ENCODE results near the gene EEF1AKMT3.

Gene EEF1AKMT3

DNA sequence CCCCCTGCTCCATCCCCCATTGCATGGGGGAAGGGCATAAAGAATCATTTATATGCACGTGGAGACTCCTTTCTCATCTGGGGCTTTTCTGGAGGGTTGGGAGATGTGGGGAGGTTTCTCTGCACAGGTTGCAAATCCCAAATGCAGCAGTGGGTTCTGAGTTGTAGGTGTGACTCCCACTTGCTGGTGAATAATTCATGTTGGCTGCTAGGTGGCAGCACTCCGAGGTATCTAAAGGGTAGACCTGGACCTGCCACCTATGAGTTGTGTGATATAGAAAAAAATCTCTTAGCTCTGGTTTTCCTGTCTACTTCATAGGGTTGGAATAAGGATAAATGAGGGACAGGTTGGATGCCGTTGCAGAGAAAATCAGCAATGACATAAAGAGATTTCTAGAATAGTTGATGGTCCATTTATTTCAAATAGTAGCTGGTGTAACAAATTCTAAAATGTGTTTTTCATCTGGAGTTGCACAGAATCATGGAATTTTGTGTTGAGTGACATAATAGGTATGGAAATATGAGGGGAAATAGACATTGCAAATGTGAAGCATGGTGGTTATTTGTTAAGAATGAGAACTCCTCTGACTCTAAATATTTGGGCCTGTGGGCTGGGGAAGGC is 12.9 kb upstream of the EEF1AKMT3 start:
- no peak overlapping the region for H3K27ac ChIP-seq (replicated peaks; ENCODE audit: low read length)
- no peaks in the 10 kb centered on the region for H3K9me3 ChIP-seq (replicated peaks in 1 of 2; ENCODE audit: control insufficient read depth in 2 of 2, insufficient read depth in 1 of 2, low read depth in 1 of 2, low read length in 2 of 2)
- peaks cover 3% of the 10 kb centered on the region for H3K79me1 ChIP-seq (ENCODE audit: low read depth, low read length)
- H3K4me1 ChIP-seq (ENCODE audit: control insufficient read depth in 2 of 2, insufficient read depth in 1 of 2, low read depth in 1 of 2, low read length in 2 of 2) = peaks cover 8 to 9% of the 10 kb centered on the region in 2 donors
- no peak overlapping the region for H2AK5ac ChIP-seq (ENCODE audit: low read depth, low read length)
- no CpG with 5 or more reads among the region's 3 CpGs for WGBS, 2 donors (ENCODE audit: extremely low coverage in 2 of 2, insufficient read length in 2 of 2, insufficient replicate concordance in 1 of 2)
- no peak overlapping the region for H2BK12ac ChIP-seq (ENCODE audit: low read length)
- H3K23ac ChIP-seq (ENCODE audit: low read depth, low read length, poor library complexity) = no peak overlapping the region
- no peak overlapping the region for H2BK5ac ChIP-seq (ENCODE audit: low read length)
- no peak overlapping the region for H4K91ac ChIP-seq (ENCODE audit: low read depth, low read length, poor library complexity)
- no peak overlapping the region for H3K4me3 ChIP-seq (ENCODE audit: low read length in 2 of 2)
- H4K8ac ChIP-seq (ENCODE audit: low read depth, low read length) = no peak overlapping the region
- no peak overlapping the region for H3K14ac ChIP-seq (ENCODE audit: low read length)
- no peak overlapping the region for H3K4me2 ChIP-seq (ENCODE audit: insufficient read depth, low read length, poor library complexity, severe bottlenecking)
- no peak overlapping the region for H3K4ac ChIP-seq (ENCODE audit: low read length)
- no peak overlapping the region for H2BK120ac ChIP-seq (ENCODE audit: low read depth, low read length)
- no peak overlapping the region for H3K18ac ChIP-seq (ENCODE audit: low read length)
- H3K27me3 ChIP-seq (ENCODE audit: control insufficient read depth in 3 of 3, insufficient read depth in 3 of 3, low read depth in 1 of 3, low read length in 3 of 3) = peaks cover 0 to 28% (median 7%) of the 10 kb centered on the region in 3 experiments
- no peak overlapping the region for H2BK15ac ChIP-seq (ENCODE audit: low read length)
- no peak overlapping the region for H3K9ac ChIP-seq (ENCODE audit: low read depth, low read length, poor library complexity)
- no peak for DNase-seq (ENCODE audit: low spot score)
- no peak overlapping the region for H2AFZ ChIP-seq (ENCODE audit: low read length)
- H3K36me3 ChIP-seq (replicated peaks in 1 of 2; ENCODE audit: control insufficient read depth in 2 of 2, insufficient read depth in 2 of 2, low read length in 2 of 2) = peaks cover 10 to 67% of the 10 kb centered on the region in 2 donors

DNA sequence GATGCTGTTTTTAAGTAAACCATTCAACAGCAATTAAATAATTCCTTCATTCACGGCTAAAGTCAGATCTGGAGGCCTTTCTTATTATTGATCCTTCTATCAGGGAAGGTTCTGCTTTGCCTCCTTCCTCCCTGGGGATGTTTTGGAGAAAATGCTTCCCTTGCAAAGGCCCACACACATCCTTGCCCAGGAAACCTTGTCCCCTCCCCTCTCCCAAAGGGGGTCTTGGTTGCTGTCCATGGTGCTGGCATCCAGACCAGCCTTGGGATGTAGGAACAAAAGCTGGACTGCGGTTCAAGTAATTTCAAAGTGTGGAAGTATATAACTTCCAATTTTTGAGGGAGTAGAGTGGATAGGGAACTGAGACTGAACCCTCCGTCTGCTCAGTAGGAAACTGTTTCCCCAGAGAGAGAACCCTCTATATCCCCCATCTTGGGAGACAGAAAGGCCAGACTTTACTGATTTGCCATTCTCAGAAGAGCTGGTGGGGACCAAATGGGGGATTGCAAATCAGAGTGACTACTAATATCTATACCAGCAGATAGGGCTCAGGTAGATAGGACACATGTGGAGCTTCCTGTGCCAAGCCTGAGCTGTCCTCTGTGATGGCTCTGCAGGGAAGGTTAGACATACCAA is 11.9 kb upstream of the EEF1AKMT3 start:
- Histone ChIP-seq H3K4me1 (ENCODE audit: control insufficient read depth in 2 of 2, insufficient read depth in 1 of 2, low read depth in 1 of 2, low read length in 2 of 2) (peaks cover 6 to 7% of the 10 kb centered on the region in 2 donors), H3K18ac (ENCODE audit: low read length) (no peak overlapping the region), H2BK12ac (ENCODE audit: low read length) (no peak overlapping the region), H3K27me3 (ENCODE audit: control insufficient read depth in 3 of 3, insufficient read depth in 3 of 3, low read depth in 1 of 3, low read length in 3 of 3) (peaks cover 0 to 38% (median 16%) of the 10 kb centered on the region in 3 experiments), H3K4me2 (ENCODE audit: insufficient read depth, low read length, poor library complexity, severe bottlenecking) (no peak overlapping the region), H3K36me3 (replicated peaks in 1 of 2; ENCODE audit: control insufficient read depth in 2 of 2, insufficient read depth in 2 of 2, low read length in 2 of 2) (peaks cover 10 to 68% of the 10 kb centered on the region in 2 donors), H4K8ac (ENCODE audit: low read depth, low read length) (no peak overlapping the region), H3K27ac (replicated peaks; ENCODE audit: low read length) (no peak overlapping the region), H3K4me3 (ENCODE audit: low read length in 2 of 2) (no peak overlapping the region), H2BK15ac (ENCODE audit: low read length) (no peak overlapping the region), H2BK5ac (ENCODE audit: low read length) (no peak overlapping the region), H2AFZ (ENCODE audit: low read length) (no peak overlapping the region), H3K23ac (ENCODE audit: low read depth, low read length, poor library complexity) (no peak overlapping the region), H4K91ac (ENCODE audit: low read depth, low read length, poor library complexity) (no peak overlapping the region), H3K79me1 (ENCODE audit: low read depth, low read length) (peaks cover 3% of the 10 kb centered on the region), H3K9ac (ENCODE audit: low read depth, low read length, poor library complexity) (no peak overlapping the region), H3K14ac (ENCODE audit: low read length) (no peak overlapping the region), H2BK120ac (ENCODE audit: low read depth, low read length) (no peak overlapping the region), H3K4ac (ENCODE audit: low read length) (no peak overlapping the region), H3K9me3 (replicated peaks in 1 of 2; ENCODE audit: control insufficient read depth in 2 of 2, insufficient read depth in 1 of 2, low read depth in 1 of 2, low read length in 2 of 2) (no peaks in the 10 kb centered on the region), H2AK5ac (ENCODE audit: low read depth, low read length) (no peak overlapping the region)
- no peak for DNase-seq (ENCODE audit: low spot score)
- no CpG with 5 or more reads among the region's 3 CpGs for WGBS, 2 donors (ENCODE audit: extremely low coverage in 2 of 2, insufficient read length in 2 of 2, insufficient replicate concordance in 1 of 2)

DNA sequence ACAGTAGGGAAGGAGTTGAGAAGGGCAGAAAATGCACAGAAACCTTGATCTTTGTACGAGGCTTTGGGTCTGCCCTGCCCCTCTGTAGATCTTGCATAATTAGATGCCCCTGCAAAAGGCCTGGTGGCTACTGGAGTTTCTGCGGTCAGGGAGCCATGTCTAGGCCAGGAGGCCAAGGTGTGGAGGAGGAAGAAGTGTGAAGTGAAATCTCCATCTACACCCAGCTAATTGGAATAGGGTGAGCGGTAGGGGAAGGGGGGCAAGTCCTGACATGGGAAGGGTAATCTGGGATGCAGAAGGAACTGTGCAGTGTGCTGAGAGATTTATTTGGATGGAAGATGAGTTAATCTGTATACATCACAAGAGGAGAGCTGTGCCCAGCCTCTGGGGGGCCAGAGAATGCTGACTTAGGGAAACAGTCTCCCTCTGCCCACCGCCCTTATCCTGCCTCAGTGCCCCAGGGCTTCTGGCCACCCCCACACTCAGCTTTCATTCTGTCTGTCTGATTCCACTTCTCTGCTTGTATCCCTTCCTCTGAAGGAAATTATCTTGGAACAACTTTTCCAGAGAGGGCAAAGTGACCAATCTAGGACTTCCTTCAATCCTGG is 10.9 kb upstream of the EEF1AKMT3 start:
- no CpG with 5 or more reads among the region's 4 CpGs for WGBS, 2 donors (ENCODE audit: extremely low coverage in 2 of 2, insufficient read length in 2 of 2, insufficient replicate concordance in 1 of 2)
- Histone ChIP-seq H3K79me1 (ENCODE audit: low read depth, low read length) (no peaks in the 10 kb centered on the region), H3K14ac (ENCODE audit: low read length) (no peak overlapping the region), H2AFZ (ENCODE audit: low read length) (no peak overlapping the region), H2BK5ac (ENCODE audit: low read length) (no peak overlapping the region), H3K9ac (ENCODE audit: low read depth, low read length, poor library complexity) (no peak overlapping the region), H3K23ac (ENCODE audit: low read depth, low read length, poor library complexity) (no peak overlapping the region), H3K4ac (ENCODE audit: low read length) (no peak overlapping the region), H2BK12ac (ENCODE audit: low read length) (no peak overlapping the region), H2BK15ac (ENCODE audit: low read length) (no peak overlapping the region), H2BK120ac (ENCODE audit: low read depth, low read length) (no peak overlapping the region), H3K4me3 (ENCODE audit: low read length in 2 of 2) (no peak overlapping the region), H3K27me3 (ENCODE audit: control insufficient read depth in 3 of 3, insufficient read depth in 3 of 3, low read depth in 1 of 3, low read length in 3 of 3) (peaks cover 0 to 40% (median 21%) of the 10 kb centered on the region in 3 experiments), H3K18ac (ENCODE audit: low read length) (no peak overlapping the region), H3K4me2 (ENCODE audit: insufficient read depth, low read length, poor library complexity, severe bottlenecking) (no peak overlapping the region), H3K36me3 (replicated peaks in 1 of 2; ENCODE audit: control insufficient read depth in 2 of 2, insufficient read depth in 2 of 2, low read length in 2 of 2) (peaks cover 10 to 68% of the 10 kb centered on the region in 2 donors), H4K8ac (ENCODE audit: low read depth, low read length) (no peak overlapping the region), H3K4me1 (ENCODE audit: control insufficient read depth in 2 of 2, insufficient read depth in 1 of 2, low read depth in 1 of 2, low read length in 2 of 2) (peaks cover under 1 to 6% of the 10 kb centered on the region in 2 donors), H4K91ac (ENCODE audit: low read depth, low read length, poor library complexity) (no peak overlapping the region), H2AK5ac (ENCODE audit: low read depth, low read length) (no peak overlapping the region), H3K27ac (replicated peaks; ENCODE audit: low read length) (no peak overlapping the region), H3K9me3 (replicated peaks in 1 of 2; ENCODE audit: control insufficient read depth in 2 of 2, insufficient read depth in 1 of 2, low read depth in 1 of 2, low read length in 2 of 2) (no peaks in the 10 kb centered on the region)
- no peak for DNase-seq (ENCODE audit: low spot score)

DNA sequence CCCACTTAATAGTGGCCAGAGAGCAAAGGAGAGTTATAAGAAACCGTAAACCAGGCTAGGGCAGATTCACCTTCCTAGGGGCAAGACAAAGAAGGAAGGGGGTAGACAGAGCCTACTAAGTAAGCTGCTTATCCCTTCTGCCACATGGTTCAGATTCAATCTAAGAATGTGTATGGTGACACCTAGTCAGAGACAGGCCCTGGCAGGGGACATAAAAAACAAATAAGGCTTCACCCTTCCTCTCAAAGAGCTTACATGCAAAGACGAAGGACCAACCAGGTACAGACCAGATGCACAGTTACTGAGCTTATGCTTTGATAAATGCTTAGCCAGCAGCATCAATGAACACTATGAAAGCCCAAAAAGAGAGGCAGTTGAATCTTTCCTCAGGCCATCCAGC is 10.0 kb upstream of the EEF1AKMT3 start:
- Histone ChIP-seq H3K27ac (replicated peaks; ENCODE audit: low read length) (no peak overlapping the region), H3K18ac (ENCODE audit: low read length) (no peak overlapping the region), H2AFZ (ENCODE audit: low read length) (no peak overlapping the region), H3K23ac (ENCODE audit: low read depth, low read length, poor library complexity) (no peak overlapping the region), H4K8ac (ENCODE audit: low read depth, low read length) (no peak overlapping the region), H3K4me3 (ENCODE audit: low read length in 2 of 2) (no peak overlapping the region), H3K27me3 (ENCODE audit: control insufficient read depth in 3 of 3, insufficient read depth in 3 of 3, low read depth in 1 of 3, low read length in 3 of 3) (peaks cover 0 to 45% (median 22%) of the 10 kb centered on the region in 3 experiments), H2BK15ac (ENCODE audit: low read length) (no peak overlapping the region), H3K4me2 (ENCODE audit: insufficient read depth, low read length, poor library complexity, severe bottlenecking) (no peak overlapping the region), H3K79me1 (ENCODE audit: low read depth, low read length) (no peaks in the 10 kb centered on the region), H4K91ac (ENCODE audit: low read depth, low read length, poor library complexity) (no peak overlapping the region), H2BK12ac (ENCODE audit: low read length) (no peak overlapping the region), H2AK5ac (ENCODE audit: low read depth, low read length) (no peak overlapping the region), H3K14ac (ENCODE audit: low read length) (no peak overlapping the region), H2BK120ac (ENCODE audit: low read depth, low read length) (no peak overlapping the region), H3K36me3 (replicated peaks in 1 of 2; ENCODE audit: control insufficient read depth in 2 of 2, insufficient read depth in 2 of 2, low read length in 2 of 2) (peaks cover 10 to 69% of the 10 kb centered on the region in 2 donors), H2BK5ac (ENCODE audit: low read length) (no peak overlapping the region), H3K9me3 (replicated peaks in 1 of 2; ENCODE audit: control insufficient read depth in 2 of 2, insufficient read depth in 1 of 2, low read depth in 1 of 2, low read length in 2 of 2) (no peaks in the 10 kb centered on the region), H3K4me1 (ENCODE audit: control insufficient read depth in 2 of 2, insufficient read depth in 1 of 2, low read depth in 1 of 2, low read length in 2 of 2) (peaks cover 0 to 13% of the 10 kb centered on the region in 2 donors), H3K4ac (ENCODE audit: low read length) (no peak overlapping the region), H3K9ac (ENCODE audit: low read depth, low read length, poor library complexity) (no peak overlapping the region)
- DNase-seq (ENCODE audit: low spot score) = no peak
- WGBS, 2 donors (ENCODE audit: extremely low coverage in 2 of 2, insufficient read length in 2 of 2, insufficient replicate concordance in 1 of 2) = no CpG with 5 or more reads among the region's 2 CpGs
